Mesothelial cell of epicardium (in vitro differentiated cells): ENCODE measurements around the gene HACD1. TPM values are rescaled to one million over a fixed set of nuclear protein-coding genes. Genes with fewer than 3 reads are reported as not detected.

Source experiments
- DNase-seq, 2 experiments: peaks; one replicate each; pipeline ENCODE4 v3.0.0; 2021; ENCODE audit warnings: low spot score in 2 of 2; ENCODE audit not compliant: unreplicated experiment in 2 of 2
- H3K27ac Mint-ChIP-seq: 2 replicates; pipeline ENCODE4 v1.8.0; 2021; ENCODE audit warnings: mixed read lengths
- H3K27me3 Mint-ChIP-seq: 2 replicates; pipeline ENCODE4 v1.8.0; 2021; ENCODE audit warnings: low read depth, mixed read lengths
- H3K36me3 Mint-ChIP-seq: 2 replicates; pipeline ENCODE4 v1.8.0; 2021; ENCODE audit warnings: mixed read lengths
- H3K4me1 Mint-ChIP-seq: 2 replicates; pipeline ENCODE4 v1.8.0; 2021; ENCODE audit warnings: mixed read lengths
- H3K4me3 Mint-ChIP-seq: 2 replicates; pipeline ENCODE4 v1.8.0; 2021; ENCODE audit warnings: mild to moderate bottlenecking, moderate library complexity, mixed read lengths
- H3K9me3 Mint-ChIP-seq: 2 replicates; pipeline ENCODE4 v1.8.0; 2021; ENCODE audit warnings: mixed read lengths
- CTCF ChIP-seq: fragments of 200-600 bp; sonication (generic); IDR thresholded peaks from one replicate; pipeline ENCODE4 v1.5.0; 2021; ENCODE audit warnings: antibody characterized with exemption; ENCODE audit not compliant: unreplicated experiment
- total RNA-seq: library from RNA; stranded (reverse); gene quantifications from 3 replicates; pipeline ENCODE4 v1.2.1, GENCODE V29; 2021

HACD1 gene
- total RNA-seq, 1 donor from 2014 or later: 14.7 TPM

DNA sequence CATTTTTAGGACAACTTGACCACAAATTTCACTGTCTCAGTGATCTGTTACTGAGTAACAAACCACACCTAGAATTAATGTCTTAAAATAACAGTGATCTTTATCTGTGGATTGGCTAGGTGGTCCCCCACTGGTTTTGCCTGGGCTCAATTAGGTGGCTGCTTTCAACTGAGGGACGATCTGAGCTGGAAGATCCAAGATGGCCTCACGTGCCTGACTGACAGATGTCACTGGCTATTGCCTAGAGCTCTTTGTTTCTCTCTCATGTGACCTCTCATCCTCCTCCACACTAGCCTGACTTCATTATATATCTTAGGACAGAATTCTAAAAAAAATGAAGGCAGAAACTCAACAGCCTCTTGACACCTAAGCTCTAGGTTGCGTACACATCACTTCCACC is 59.7 kb downstream of the HACD1 start:
- H3K27me3 Mint-ChIP-seq: no peaks in the 10 kb centered on the region
- H3K36me3 Mint-ChIP-seq: no peaks in the 10 kb centered on the region
- TF ChIP-seq CTCF: no peak
- no peak for DNase-seq
- no peak overlapping the region for H3K4me3 Mint-ChIP-seq
- H3K4me1 Mint-ChIP-seq: peaks cover 16% of the 10 kb centered on the region
- no peaks in the 10 kb centered on the region for H3K9me3 Mint-ChIP-seq
- no peak overlapping the region for H3K27ac Mint-ChIP-seq

DNA sequence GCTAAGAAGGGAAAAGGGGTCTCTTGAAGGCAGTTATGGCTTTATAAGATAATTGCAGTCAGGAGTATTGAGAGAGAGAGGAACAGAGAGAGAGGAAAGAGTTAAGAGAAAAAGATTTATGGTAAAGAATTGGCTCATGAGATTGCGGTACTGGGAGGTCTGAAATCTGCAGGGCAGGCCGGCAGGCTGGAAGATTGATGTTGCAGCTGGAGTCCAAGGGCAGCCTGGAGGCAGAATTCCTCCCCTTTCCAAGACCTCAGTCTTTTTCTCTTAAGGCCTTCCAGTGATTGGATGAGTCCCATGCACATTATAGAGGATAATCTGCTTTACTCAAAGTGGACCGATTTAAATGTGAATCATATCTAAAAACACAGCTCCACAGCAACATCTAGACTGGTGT is 68.4 kb downstream of the HACD1 start:
- Mint-ChIP-seq H3K9me3 (no peaks in the 10 kb centered on the region), H3K36me3 (no peaks in the 10 kb centered on the region), H3K27ac (peak overlapping the region; percentile 59), H3K27me3 (no peaks in the 10 kb centered on the region), H3K4me1 (peaks cover 31% of the 10 kb centered on the region), H3K4me3 (no peak overlapping the region)
- TF ChIP-seq CTCF: no peak
- no peak for DNase-seq

GRCh38 chr10:17548162-17548561 is 69.0 kb downstream of the HACD1 start:
- Mint-ChIP-seq H3K4me3 (no peak overlapping the region), H3K9me3 (no peaks in the 10 kb centered on the region), H3K36me3 (no peaks in the 10 kb centered on the region), H3K27ac (peak overlapping the region; percentile 59), H3K4me1 (peaks cover 31% of the 10 kb centered on the region), H3K27me3 (no peaks in the 10 kb centered on the region)
- no peak for DNase-seq
- TF ChIP-seq CTCF: no peak

DNA sequence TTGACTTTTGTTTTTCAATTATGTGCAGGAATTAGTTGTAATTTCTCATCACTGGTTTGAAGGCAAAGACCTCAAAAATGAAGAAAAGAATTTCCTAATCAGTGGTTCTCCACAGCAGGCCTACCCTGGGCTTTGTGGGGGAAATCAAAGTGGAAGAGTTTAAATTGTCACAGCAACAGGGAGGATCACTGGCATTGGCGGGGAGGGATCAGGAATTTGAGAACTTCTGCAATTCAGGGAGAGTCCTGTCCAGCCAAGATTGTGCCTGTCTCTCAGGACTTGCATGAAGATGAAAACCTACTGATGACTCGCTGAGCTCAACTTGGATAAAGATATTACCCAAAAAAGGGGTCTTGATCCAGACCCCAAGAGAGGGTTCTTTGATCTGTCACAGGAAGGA is 70.1 kb downstream of the HACD1 start:
- no peak for TF ChIP-seq CTCF
- H3K4me1 Mint-ChIP-seq: peaks cover 27% of the 10 kb centered on the region
- no peaks in the 10 kb centered on the region for H3K27me3 Mint-ChIP-seq
- H3K36me3 Mint-ChIP-seq: no peaks in the 10 kb centered on the region
- peak overlapping the region; percentile 34 for H3K27ac Mint-ChIP-seq
- no peak overlapping the region for H3K4me3 Mint-ChIP-seq
- DNase-seq: no peak
- H3K9me3 Mint-ChIP-seq: no peaks in the 10 kb centered on the region

DNA sequence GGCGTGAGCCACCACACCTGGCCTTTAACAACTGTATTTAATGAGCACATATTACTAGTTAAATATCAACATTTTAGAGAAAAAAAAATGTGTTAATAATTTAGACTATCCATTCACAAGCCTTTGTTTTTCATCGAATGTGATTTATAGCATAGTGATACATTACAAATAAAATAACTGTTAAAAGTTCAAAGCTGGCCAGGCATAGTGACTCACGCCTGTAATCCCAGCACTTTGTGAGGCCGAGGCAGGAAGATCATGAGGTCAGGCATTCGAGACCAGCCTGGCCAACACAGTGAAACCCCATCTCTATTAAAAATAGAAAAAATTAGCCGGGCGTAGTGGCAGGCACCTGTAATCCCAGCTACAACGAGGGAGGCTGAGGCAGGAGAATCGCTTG is 72.7 kb downstream of the HACD1 start:
- no peak overlapping the region for H3K27ac Mint-ChIP-seq
- no peaks in the 10 kb centered on the region for H3K27me3 Mint-ChIP-seq
- H3K4me1 Mint-ChIP-seq: peaks cover 25% of the 10 kb centered on the region
- no peak for TF ChIP-seq CTCF
- H3K4me3 Mint-ChIP-seq: no peak overlapping the region
- no peaks in the 10 kb centered on the region for H3K36me3 Mint-ChIP-seq
- peaks cover 2% of the 10 kb centered on the region for H3K9me3 Mint-ChIP-seq
- no peak for DNase-seq

Other genes starting within 250 kb of the HACD1 start
- gene ST8SIA6, start 162.8 kb downstream of the HACD1 start, total RNA-seq: 1.4 to 1.7 TPM (median 1.4 TPM) in 3 replicates
- gene STAM, start 26.8 kb upstream of the HACD1 start, total RNA-seq: 27.6 to 31.3 TPM (median 30.4 TPM) in 3 replicates
- gene TMEM236, start 134.8 kb upstream of the HACD1 start, total RNA-seq: 0.04 TPM in 1 of 3 replicates, not detected in the others
- not detected in 3 replicates for gene MRC1, start 192.0 kb upstream of the HACD1 start, total RNA-seq